SH-SY5Y (cell line): ENCODE measurements around the gene TMIGD3.

ENCODE experiments used
- GATA2 ChIP-seq: IDR thresholded peaks from 2 replicates; pipeline ENCODE4 v1.6.1; 2011; ENCODE audit warnings: mild to moderate bottlenecking, low read depth, low read length
- GATA3 ChIP-seq: IDR thresholded peaks from 2 replicates; pipeline ENCODE4 v1.6.1; 2011; ENCODE audit warnings: low read depth, mild to moderate bottlenecking, low read length, moderate library complexity

GRCh38 chr1:111444031-111444430, 59.4 kb downstream of the TMIGD3 start:
- TF ChIP-seq GATA3 (no peak), GATA2 (no peak)
